ENCODE data around the gene TMEM176B. TPM values are rescaled to one million over a fixed set of nuclear protein-coding genes. Genes with fewer than 3 reads are reported as not detected.

TMEM176B gene
- total RNA-seq, 1 experiment from 2014 or later = not detected

- DNase-seq (ENCODE audit: low spot score) = no peak
These were observed 48.5 kb downstream of the TMEM176B start for GRCh38 chr7:150751702-150752101.

GRCh38 chr7:150748376-150748775 lies 51.8 kb downstream of the TMEM176B start:
- DNase-seq (ENCODE audit: low spot score) = no peak

- no peak for DNase-seq (ENCODE audit: low spot score)
These were observed 53.2 kb downstream of the TMEM176B start for GRCh38 chr7:150746921-150747320.

GRCh38 chr7:150745876-150746275 lies 54.3 kb downstream of the TMEM176B start:
- DNase-seq (ENCODE audit: low spot score) = no peak

- no peak for DNase-seq (ENCODE audit: low spot score)
These were observed 55.1 kb downstream of the TMEM176B start for GRCh38 chr7:150745086-150745485.

- no peak for DNase-seq (ENCODE audit: low spot score)
These were observed 56.0 kb downstream of the TMEM176B start for GRCh38 chr7:150744041-150744656.

- DNase-seq (ENCODE audit: low spot score) = no peak
These were observed 57.7 kb downstream of the TMEM176B start for GRCh38 chr7:150742286-150742968.

Other genes starting within 250 kb of the TMEM176B start
- not detected in 2 replicates for gene GIMAP4, start 233.0 kb downstream of the TMEM176B start, total RNA-seq (2014; rRNA removed; shearing (Covaris generic))
- not detected in 2 replicates for gene GIMAP6, start 168.0 kb downstream of the TMEM176B start, total RNA-seq (2014; rRNA removed; shearing (Covaris generic))
- 3.0 and 7.5 TPM in 2 replicates for gene GIMAP2, start 114.7 kb downstream of the TMEM176B start, total RNA-seq (2014; rRNA removed; shearing (Covaris generic))
- gene GIMAP1, start 83.8 kb downstream of the TMEM176B start, total RNA-seq (2014; rRNA removed; shearing (Covaris generic)) = not detected in 2 replicates
- gene GIMAP5, start 62.9 kb downstream of the TMEM176B start, total RNA-seq (2014; rRNA removed; shearing (Covaris generic)) = not detected in 2 replicates
- not detected in 2 replicates for gene TMEM176A, start 405 bp upstream of the TMEM176B start, total RNA-seq (2014; rRNA removed; shearing (Covaris generic))
- not detected in 2 replicates for gene AOC1, start 52.2 kb upstream of the TMEM176B start, total RNA-seq (2014; rRNA removed; shearing (Covaris generic))
- 1.7 and 3.5 TPM in 2 replicates for gene KCNH2, start 178.0 kb upstream of the TMEM176B start, total RNA-seq (2014; rRNA removed; shearing (Covaris generic))
- 0.74 and 2.5 TPM in 2 replicates for gene NOS3, start 190.7 kb upstream of the TMEM176B start, total RNA-seq (2014; rRNA removed; shearing (Covaris generic))
- gene ATG9B, start 224.1 kb upstream of the TMEM176B start, total RNA-seq (2014; rRNA removed; shearing (Covaris generic)) = not detected in 2 replicates
- gene ABCB8, start 228.1 kb upstream of the TMEM176B start, total RNA-seq (2014; rRNA removed; shearing (Covaris generic)) = 35.6 and 40.2 TPM in 2 replicates
- 0.31 and 0.53 TPM in 2 replicates for gene ASIC3, start 248.2 kb upstream of the TMEM176B start, total RNA-seq (2014; rRNA removed; shearing (Covaris generic))

All from A172 (cell line).